Loucy (cell line): ENCODE measurements around the gene KRT12.

Source experiments
- H2AFZ ChIP-seq: fragments of 200-600 bp; sonication (generic); 2 replicates; pipeline ENCODE4 v1.6.0; 2016; ENCODE audit warnings: antibody characterized with exemption, mild to moderate bottlenecking, low read length, moderate library complexity
- H3F3A ChIP-seq: fragments of 200-600 bp; 2 replicates; pipeline ENCODE4 v1.6.0; 2016; ENCODE audit warnings: antibody characterized with exemption, low read depth, mild to moderate bottlenecking
- H3K27me3 ChIP-seq: fragments of 200-600 bp; sonication (generic); 2 replicates; pipeline ENCODE4 v1.6.1; 2014; ENCODE audit warnings: low read length, mild to moderate bottlenecking; ENCODE audit not compliant: insufficient read depth, poor library complexity, severe bottlenecking
- H3K36me3 ChIP-seq: fragments of 200-600 bp; sonication (generic); 2 replicates; pipeline ENCODE4 v1.6.1; 2016; ENCODE audit warnings: low read length; ENCODE audit not compliant: insufficient read depth
- H3K4me1 ChIP-seq: fragments of 200-600 bp; sonication (generic); 2 replicates; pipeline ENCODE4 v1.5.1; 2014; ENCODE audit warnings: low read length, mild to moderate bottlenecking; ENCODE audit not compliant: insufficient read depth, poor library complexity, severe bottlenecking
- H3K4me2 ChIP-seq: fragments of 200-600 bp; sonication (generic); 2 replicates; pipeline ENCODE4 v1.6.0; 2014; ENCODE audit warnings: antibody characterized with exemption, low read length, low read depth, mild to moderate bottlenecking; ENCODE audit not compliant: poor library complexity, severe bottlenecking
- H3K4me3 ChIP-seq: fragments of 200-600 bp; sonication (generic); 2 replicates; pipeline ENCODE4 v1.5.1; 2014; ENCODE audit warnings: low read length, mild to moderate bottlenecking, mixed read lengths; ENCODE audit not compliant: poor library complexity, severe bottlenecking
- H3K79me2 ChIP-seq: fragments of 200-600 bp; sonication (generic); 2 replicates; pipeline ENCODE4 v1.6.1; 2014; ENCODE audit warnings: low read length; ENCODE audit not compliant: insufficient read depth
- H3K9ac ChIP-seq: fragments of 200-600 bp; sonication (generic); 2 replicates; pipeline ENCODE4 v1.6.0; 2014; ENCODE audit warnings: mild to moderate bottlenecking, low read depth, low read length, moderate library complexity; ENCODE audit not compliant: poor library complexity, severe bottlenecking
- H3K9me2 ChIP-seq: fragments of 200-600 bp; sonication (generic); replicated peaks from 2 replicates; pipeline ENCODE4 v1.6.1; 2016; ENCODE audit warnings: low read depth, low read length, mixed read lengths
- H3K9me3 ChIP-seq: fragments of 200-600 bp; sonication (generic); 2 replicates; pipeline ENCODE4 v1.6.1; 2014; ENCODE audit warnings: mild to moderate bottlenecking, antibody characterized with exemption, low read length, low read depth; ENCODE audit not compliant: insufficient read depth
- H4K20me1 ChIP-seq: fragments of 200-600 bp; sonication (generic); 2 replicates; pipeline ENCODE4 v1.6.0; 2014; ENCODE audit warnings: antibody characterized with exemption, low read length, mild to moderate bottlenecking; ENCODE audit not compliant: insufficient read depth, poor library complexity, severe bottlenecking
- EZH2phosphoT487 ChIP-seq: fragments of 200-600 bp; IDR thresholded peaks from 2 replicates; pipeline ENCODE4 v1.6.1; 2018; ENCODE audit warnings: antibody characterized with exemption, mild to moderate bottlenecking, moderate library complexity, borderline replicate concordance
- TF ChIP-seq, protein P1 (sequence below): fragments of 200-600 bp; sonication (generic); conservative IDR thresholded peaks from 2 replicates; pipeline ENCODE4 v1.5.1; 2014; ENCODE audit warnings: mild to moderate bottlenecking, antibody characterized with exemption, low read length

Gene KRT12

GRCh38 chr17:40827746-40828453 lies 39.1 kb downstream of the KRT12 start:
- H3K9me3 ChIP-seq: no peaks in the 10 kb centered on the region
- H3K27me3 ChIP-seq: peaks cover 27% of the 10 kb centered on the region
- no peaks in the 10 kb centered on the region for H4K20me1 ChIP-seq
- TF ChIP-seq EZH2phosphoT487: no peak
- H3K9ac ChIP-seq: peak overlapping the region; percentile 49
- H3K9me2 ChIP-seq: no peaks in the 10 kb centered on the region
- peak overlapping the region; percentile 72 for H2AFZ ChIP-seq
- H3K36me3 ChIP-seq: no peaks in the 10 kb centered on the region
- peak overlapping the region; percentile 56 for H3K4me2 ChIP-seq
- peaks cover 17% of the 10 kb centered on the region for H3F3A ChIP-seq
- peaks cover 4% of the 10 kb centered on the region; the same call in 1 of the 2 replicates for H3K79me2 ChIP-seq
- H3K4me1 ChIP-seq: peaks cover 30% of the 10 kb centered on the region
- peak overlapping the region; percentile 64 for H3K4me3 ChIP-seq

DNA sequence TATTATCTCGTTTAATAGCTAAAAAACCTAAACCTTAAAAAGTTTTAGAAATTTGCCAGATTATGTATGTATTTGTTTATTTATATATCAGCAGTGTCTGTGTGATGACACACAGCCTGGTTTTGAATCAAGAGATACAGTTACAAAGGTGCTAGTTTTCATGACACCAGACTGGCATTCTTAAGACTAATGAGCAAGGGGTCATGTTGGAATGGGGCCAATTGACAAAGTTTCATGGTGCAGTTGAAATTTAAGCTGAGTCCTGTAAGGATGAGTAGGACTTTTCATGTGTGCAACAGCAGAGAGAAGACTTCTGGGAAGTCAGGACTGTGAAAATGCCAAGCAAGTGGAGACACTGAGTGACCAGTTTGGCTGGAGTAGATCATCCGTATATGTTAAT lies 41.4 kb downstream of the KRT12 start:
- H3K4me2 ChIP-seq: no peak overlapping the region
- peaks cover 30% of the 10 kb centered on the region for H3K4me1 ChIP-seq
- H3K79me2 ChIP-seq: peaks cover 4% of the 10 kb centered on the region; the same call in 1 of the 2 replicates
- H3K27me3 ChIP-seq: peaks cover 50% of the 10 kb centered on the region
- peaks cover 20% of the 10 kb centered on the region for H3F3A ChIP-seq
- no peak for TF ChIP-seq EZH2phosphoT487
- TF ChIP-seq, protein P1, sequence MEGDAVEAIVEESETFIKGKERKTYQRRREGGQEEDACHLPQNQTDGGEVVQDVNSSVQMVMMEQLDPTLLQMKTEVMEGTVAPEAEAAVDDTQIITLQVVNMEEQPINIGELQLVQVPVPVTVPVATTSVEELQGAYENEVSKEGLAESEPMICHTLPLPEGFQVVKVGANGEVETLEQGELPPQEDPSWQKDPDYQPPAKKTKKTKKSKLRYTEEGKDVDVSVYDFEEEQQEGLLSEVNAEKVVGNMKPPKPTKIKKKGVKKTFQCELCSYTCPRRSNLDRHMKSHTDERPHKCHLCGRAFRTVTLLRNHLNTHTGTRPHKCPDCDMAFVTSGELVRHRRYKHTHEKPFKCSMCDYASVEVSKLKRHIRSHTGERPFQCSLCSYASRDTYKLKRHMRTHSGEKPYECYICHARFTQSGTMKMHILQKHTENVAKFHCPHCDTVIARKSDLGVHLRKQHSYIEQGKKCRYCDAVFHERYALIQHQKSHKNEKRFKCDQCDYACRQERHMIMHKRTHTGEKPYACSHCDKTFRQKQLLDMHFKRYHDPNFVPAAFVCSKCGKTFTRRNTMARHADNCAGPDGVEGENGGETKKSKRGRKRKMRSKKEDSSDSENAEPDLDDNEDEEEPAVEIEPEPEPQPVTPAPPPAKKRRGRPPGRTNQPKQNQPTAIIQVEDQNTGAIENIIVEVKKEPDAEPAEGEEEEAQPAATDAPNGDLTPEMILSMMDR: no peak
- H3K36me3 ChIP-seq: no peaks in the 10 kb centered on the region
- H3K9ac ChIP-seq: no peak overlapping the region
- no peaks in the 10 kb centered on the region for H3K9me3 ChIP-seq
- no peak overlapping the region for H3K4me3 ChIP-seq
- no peak overlapping the region for H2AFZ ChIP-seq
- H3K9me2 ChIP-seq: no peaks in the 10 kb centered on the region
- H4K20me1 ChIP-seq: no peaks in the 10 kb centered on the region

DNA sequence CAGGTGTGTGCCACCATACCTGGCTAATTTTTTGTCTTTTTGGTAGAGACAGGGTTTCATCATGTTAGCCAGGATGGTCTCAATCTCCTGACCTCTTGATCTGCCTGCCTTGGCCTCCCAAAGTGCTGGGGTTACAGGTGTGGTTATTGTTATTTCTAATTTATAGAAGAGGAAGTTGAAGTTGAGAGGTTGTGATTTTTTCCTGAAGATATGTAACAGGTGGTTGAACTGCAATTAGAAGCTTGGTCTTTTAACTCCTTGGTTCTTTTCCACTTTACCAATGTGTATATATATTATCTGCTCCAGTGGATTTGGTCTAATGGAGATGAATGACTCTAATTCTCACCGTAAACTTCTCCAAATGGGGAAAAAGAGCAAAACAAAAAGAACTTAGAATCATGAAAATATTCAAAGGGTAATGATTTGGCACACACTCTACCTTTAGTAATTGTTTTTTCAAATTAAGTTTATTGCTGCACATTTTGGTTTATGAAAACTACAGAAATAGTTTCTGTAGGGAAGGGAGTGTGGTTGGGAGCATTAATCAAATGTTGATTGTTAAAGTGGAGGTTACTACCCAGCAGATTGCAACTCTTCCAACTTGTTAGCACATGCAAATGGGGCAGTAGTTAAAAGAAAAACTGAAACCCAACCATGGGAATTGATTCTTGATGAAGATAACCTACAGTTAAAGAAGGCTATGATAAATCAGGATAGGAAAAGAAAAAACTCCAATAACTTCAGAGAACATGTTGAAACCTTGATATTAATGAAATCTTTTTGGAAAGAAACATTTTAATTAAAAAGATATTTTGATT lies 42.8 kb downstream of the KRT12 start:
- Histone ChIP-seq H3K4me2 (no peak overlapping the region), H3K9ac (no peak overlapping the region), H3K36me3 (no peaks in the 10 kb centered on the region), H3K9me2 (no peaks in the 10 kb centered on the region), H2AFZ (no peak overlapping the region), H3K27me3 (peaks cover 60% of the 10 kb centered on the region), H4K20me1 (no peaks in the 10 kb centered on the region), H3K9me3 (no peaks in the 10 kb centered on the region), H3K4me3 (no peak overlapping the region), H3F3A (peaks cover 28% of the 10 kb centered on the region), H3K4me1 (peaks cover 43% of the 10 kb centered on the region), H3K79me2 (peaks cover 12% of the 10 kb centered on the region)
- no peak for TF ChIP-seq EZH2phosphoT487
- TF ChIP-seq, protein P1: no peak
